Esophagus squamous epithelium (tissue), 5 donors: ENCODE measurements around the gene HOXA7. TPM values are rescaled to one million over a fixed set of nuclear protein-coding genes. Genes with fewer than 3 reads are reported as not detected.

Experiments used
- DNase-seq: peaks from one replicate; lab custom pipeline; 2025; lab: John Stamatoyannopoulos, UW
- H3K27ac ChIP-seq, 4 donors: fragments of 200-600 bp; sonication (generic); one replicate each; pipeline ENCODE4 v1.5.1; 2016 to 2019; ENCODE audit warnings: mild to moderate bottlenecking in 1 of 4
- H3K27me3 ChIP-seq, 4 donors: fragments of 200-600 bp; sonication (generic); 1 replicate in 3 of 4; 2 replicates in 1 of 4; pipeline versions ENCODE4 v1.5.1 to v1.6.0; 2017 to 2021; ENCODE audit warnings: antibody characterized with exemption in 1 of 4
- H3K36me3 ChIP-seq, 3 donors: fragments of 200-600 bp; sonication (generic); one replicate each; pipeline ENCODE4 v1.5.1; 2016 to 2019
- H3K4me1 ChIP-seq, 3 donors: fragments of 200-600 bp; sonication (generic); one replicate each; pipeline ENCODE4 v1.5.1; 2017 to 2019
- H3K4me3 ChIP-seq, 4 donors: fragments of 200-600 bp; sonication (generic); 1 replicate in 3 of 4; 2 replicates in 1 of 4; pipeline ENCODE4 v1.5.1; 2016 to 2019; ENCODE audit warnings: mild to moderate bottlenecking in 2 of 4, moderate library complexity in 1 of 4
- H3K9me3 ChIP-seq, 3 donors: fragments of 200-600 bp; sonication (generic); one replicate each; pipeline ENCODE4 v1.5.1; 2016 to 2019
- CTCF ChIP-seq, 6 experiments: fragments of 450-650 bp in 4 of 6; fragments of 200-600 bp in 2 of 6; sonication (generic) in 2 of 6; IDR thresholded peaks; one replicate each; pipeline ENCODE4 v1.5.1; 2016 to 2019; ENCODE audit warnings: antibody characterized with exemption in 6 of 6, mild to moderate bottlenecking in 4 of 6, moderate library complexity in 4 of 6
- POLR2A ChIP-seq, 4 donors: fragments of 450-650 bp; IDR thresholded peaks; one replicate each; pipeline ENCODE4 v1.6.1; 2017; ENCODE audit warnings: antibody characterized with exemption in 4 of 4, mild to moderate bottlenecking in 4 of 4, moderate library complexity in 3 of 4
- WGBS, 2 donors: methylation state at CpG; one replicate each; pipeline ENCODE4 v1.1.5; 2018; 5-methylcytosine and 5-hydroxymethylcytosine counted together
- intact Hi-C: fragments of 100-400 bp; cut with DNase I; formaldehyde crosslinking; loops from one replicate; pipeline ENCODE4 v1.15.0; 2022
- small RNA-seq, 4 donors: library from RNA; depleted of rRNA; stranded (forward); fragments of <200 nt; gene quantifications; one replicate each; pipeline ENCODE3, GENCODE V24; 2016
- total RNA-seq, 4 donors: library from RNA; depleted of rRNA; stranded (reverse); fragments of >200 nt; gene quantifications; one replicate each; pipeline ENCODE4 v1.1.0, GENCODE V29; 2016
- donor health status: DM: yes; HTN: yes; CAD: no.

The HOXA7 gene
- total RNA-seq, 4 donors from 2014 or later = 0.23 to 0.76 (median 0.48) TPM

- Histone ChIP-seq H3K4me3 (peak overlapping the region; percentile 18 to 97 (median 72)), H3K27ac (peak overlapping the region; percentile 96 to 99 (median 99)), H3K27me3 (peaks cover 0 to 11% (median 0%) of the 10 kb centered on the region in 4 donors), H3K9me3 (no peaks in the 10 kb centered on the region), H3K36me3 (no peaks in the 10 kb centered on the region), H3K4me1 (peaks cover 21 to 98% (median 53%) of the 10 kb centered on the region in 3 donors)
- intact Hi-C loops = no loop called here
- DNase-seq = no peak
- TF ChIP-seq CTCF (IDR thresholded peaks at IDR 0.05) (no peak), POLR2A (IDR thresholded peaks at IDR 0.05) (no peak)
- 18 to 21% methylated on average over 14 of the region's 14 CpGs for WGBS, 2 donors
These were observed 49.6 kb downstream of the HOXA7 start for GRCh38 chr7:27106901-27107240.

- Histone ChIP-seq H3K27me3 (peaks cover 0 to 11% (median 0%) of the 10 kb centered on the region in 4 donors), H3K27ac (peak overlapping the region; percentile 96 to 99 (median 99)), H3K4me1 (peaks cover 21 to 98% (median 49%) of the 10 kb centered on the region in 3 donors), H3K4me3 (peak overlapping the region; percentile 18 to 97 (median 72)), H3K36me3 (no peaks in the 10 kb centered on the region), H3K9me3 (no peaks in the 10 kb centered on the region)
- intact Hi-C loops = no loop called here
- no peak for TF ChIP-seq CTCF (IDR thresholded peaks at IDR 0.05)
- no peak for TF ChIP-seq POLR2A (IDR thresholded peaks at IDR 0.05)
- DNase-seq = no peak
- WGBS, 2 donors = 22 to 30% methylated on average over 5 to 27 of the region's 44 CpGs
These were observed 50.1 kb downstream of the HOXA7 start for GRCh38 chr7:27106181-27106900.

- 34 to 51% methylated on average over 10 to 13 of the region's 13 CpGs for WGBS, 2 donors
- TF ChIP-seq POLR2A (IDR thresholded peaks at IDR 0.05) (no peak), CTCF (IDR thresholded peaks at IDR 0.05) (no peak)
- Histone ChIP-seq H3K27ac (peak overlapping the region; percentile 96 to 99 (median 99)), H3K4me1 (peaks cover 20 to 98% (median 46%) of the 10 kb centered on the region in 3 donors), H3K4me3 (peak overlapping the region in 3 of 4 donors; percentile 57 to 97 (median 88)), H3K36me3 (no peaks in the 10 kb centered on the region), H3K27me3 (peaks cover 0 to 11% (median 0%) of the 10 kb centered on the region in 4 donors), H3K9me3 (no peaks in the 10 kb centered on the region)
- no peak for DNase-seq
- intact Hi-C loops = no loop called here
These were observed 51.0 kb downstream of the HOXA7 start for GRCh38 chr7:27105301-27106031.

- peaks cover 0 to 11% (median 0%) of the 10 kb centered on the region in 4 donors for H3K27me3 ChIP-seq
- intact Hi-C loops = no loop called here
These were observed 52.0 kb downstream of the HOXA7 start for GRCh38 chr7:27104341-27105058.

More at GRCh38 chr7:27104341-27105058, 52.0 kb downstream of the HOXA7 start:
- no peaks in the 10 kb centered on the region for H3K36me3 ChIP-seq
- H3K9me3 ChIP-seq = no peaks in the 10 kb centered on the region
- H3K27ac ChIP-seq = peak overlapping the region; percentile 96 to 99 (median 99)
- no peak for DNase-seq
- WGBS, 2 donors = 34 to 36% methylated on average over 13 of the region's 13 CpGs
- TF ChIP-seq POLR2A (IDR thresholded peaks at IDR 0.05) (no peak), CTCF (IDR thresholded peaks at IDR 0.05) (no peak)
- H3K4me1 ChIP-seq = peaks cover 15 to 98% (median 43%) of the 10 kb centered on the region in 3 donors
- H3K4me3 ChIP-seq = peak overlapping the region in 3 of 4 donors; percentile 85 to 97 (median 88)

Small RNA genes within 50 kb of the gene (small RNA-seq; reads per million reads assigned to genes)
- gene AC004080.5 (0 reads per million in 4 donors), gene RF02140 (0 reads per million in 4 donors), gene RF02141 (0 reads per million in 4 donors)

Other genes starting within 250 kb of the HOXA7 start
- 1 to 10 TPM; 1.6 to 2.5 (median 2.2) TPM for gene HOXA1, start 60.7 kb downstream of the HOXA7 start, total RNA-seq
- gene HOXA2, start 54.0 kb downstream of the HOXA7 start, total RNA-seq = 1 to 10 TPM in 3 of 4 donors, under 1 TPM in 1; 0.27 to 3.6 (median 1.5) TPM
- gene HOXA4, start 25.9 kb downstream of the HOXA7 start, total RNA-seq = 1 to 10 TPM; 2.9 to 6.7 (median 4.1) TPM
- 1 to 10 TPM; 3.6 to 8.2 (median 6.8) TPM for gene HOXA5, start 13.0 kb downstream of the HOXA7 start, total RNA-seq
- gene HOXA6, start 8.9 kb downstream of the HOXA7 start, total RNA-seq = 1 to 10 TPM in 1 of 4 donors, under 1 TPM in 1, not detected in 2; 0.26 to 1.3 TPM
- 1 to 10 TPM; 3.6 to 8.7 (median 6.6) TPM for gene HOXA3, start 4.1 kb downstream of the HOXA7 start, total RNA-seq
- 1 to 10 TPM in 1 of 4 donors, under 1 TPM in 1, not detected in 2; 0.57 to 1.1 TPM for gene HOXA9, start 8.9 kb upstream of the HOXA7 start, total RNA-seq
- not detected for gene HOXA10, start 17.6 kb upstream of the HOXA7 start, total RNA-seq
- not detected for gene HOXA11, start 28.6 kb upstream of the HOXA7 start, total RNA-seq
- gene HOXA13, start 43.4 kb upstream of the HOXA7 start, total RNA-seq = not detected
- not detected for gene EVX1, start 86.1 kb upstream of the HOXA7 start, total RNA-seq